Stimulated activated CD4-positive, alpha-beta T cell treated with anti-CD3 and anti-CD28 coated beads, Interleukin-15, amount 100 ng/mL, for 24 hours (primary cell): ENCODE results near the gene SMIM30.
A peak's percentile ranks its signal among the peaks of the same experiment; 100 is the strongest.

Source experiments
- DNase-seq: peaks from one replicate; pipeline ENCODE4 v3.0.0-alpha.2; 2020

The SMIM30 gene

GRCh38 chr7:113099284-113099919 lies 19.0 kb downstream of the SMIM30 start:
- no peak for DNase-seq

GRCh38 chr7:113094517-113095249 lies 23.7 kb downstream of the SMIM30 start:
- DNase-seq, result no peak

DNA sequence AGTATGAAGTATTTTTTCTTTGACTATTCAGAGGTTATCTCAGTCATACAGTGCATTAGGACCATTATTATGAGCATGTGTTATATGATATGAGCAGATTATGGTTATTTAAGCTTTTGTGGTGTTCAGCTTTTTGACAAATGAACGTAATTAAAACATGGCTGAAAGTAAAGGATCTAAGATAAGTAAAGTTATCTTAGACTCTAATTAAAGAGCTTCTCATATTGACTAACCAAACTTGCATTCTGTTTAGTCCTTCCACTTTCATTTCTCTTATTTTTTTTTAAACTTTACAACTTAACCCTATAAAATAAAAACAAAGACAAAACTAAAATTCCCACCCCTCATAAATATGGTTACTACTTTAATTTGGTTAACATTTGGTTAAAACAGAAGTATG lies 24.8 kb downstream of the SMIM30 start:
- no peak for DNase-seq

- DNase-seq, result no peak
Observed at GRCh38 chr7:113092762-113093161, 25.6 kb downstream of the SMIM30 start.

- no peak for DNase-seq
Observed at GRCh38 chr7:113087071-113087998, 31.0 kb downstream of the SMIM30 start.

GRCh38 chr7:113086431-113086888 lies 31.9 kb downstream of the SMIM30 start, which contains the start of gene GPR85:
Gene GPR85 (minus strand): TSS chr7:113086827. CDS start chr7:113084721, 2,106 bp downstream.
- peak; percentile 50 for DNase-seq

GRCh38 chr7:113085781-113086390 lies 32.5 kb downstream of the SMIM30 start:
- no peak for DNase-seq

- no peak for DNase-seq
Observed at GRCh38 chr7:113084496-113085172, 33.7 kb downstream of the SMIM30 start.

DNA sequence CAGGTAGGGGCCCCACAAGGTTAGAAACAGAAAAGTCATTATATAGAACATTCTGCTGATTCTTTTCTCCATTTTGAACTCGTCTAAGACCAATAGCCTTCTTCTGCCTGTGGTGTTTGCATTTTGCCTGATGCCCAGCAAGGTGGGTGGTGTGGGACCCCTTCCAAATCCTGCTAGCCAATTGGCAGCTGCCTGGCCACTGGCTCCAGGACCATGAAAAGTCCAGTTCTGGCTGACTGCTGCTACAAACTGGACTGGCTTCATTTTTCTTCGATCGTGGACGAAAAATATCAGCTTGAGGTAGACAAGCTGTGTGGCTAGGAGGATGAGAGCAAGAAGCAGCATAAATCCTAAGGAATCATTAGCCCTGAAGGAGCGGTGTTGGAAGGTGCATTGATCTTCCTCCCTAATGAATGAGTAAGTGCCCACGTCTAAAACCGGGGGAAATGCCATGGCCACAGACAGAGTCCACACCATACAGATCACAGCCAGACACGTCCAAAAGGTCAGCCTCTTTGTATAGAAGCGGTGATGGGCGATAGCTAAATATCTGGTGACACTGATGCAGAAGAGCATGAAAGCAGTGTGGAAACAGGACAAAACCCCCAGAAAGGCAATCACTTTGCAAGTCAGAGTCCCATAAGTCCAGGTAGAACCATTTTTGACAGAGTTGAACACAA lies 34.4 kb downstream of the SMIM30 start:
- no peak for DNase-seq

GRCh38 chr7:113083132-113083815 lies 35.1 kb downstream of the SMIM30 start:
- DNase-seq, result no peak

DNA sequence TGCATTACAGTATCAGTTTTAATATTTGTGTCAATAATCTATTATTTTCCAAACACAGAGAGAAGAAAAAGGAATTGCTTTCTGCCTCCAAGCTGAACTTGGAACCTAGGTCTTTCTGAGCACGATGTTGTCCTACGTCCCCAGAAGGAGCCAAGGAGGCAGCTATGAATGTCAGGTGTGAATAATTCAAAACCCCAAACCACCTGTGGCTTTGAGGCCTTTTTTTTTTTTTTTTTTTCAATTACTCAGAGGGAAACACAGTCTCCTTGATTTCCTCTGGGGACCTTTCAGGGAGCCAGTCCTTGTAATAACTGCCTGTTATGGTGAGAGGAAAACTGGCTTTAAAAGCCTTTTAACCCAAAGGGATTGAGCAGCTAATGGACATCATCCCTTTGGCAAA lies 40.0 kb downstream of the SMIM30 start:
- DNase-seq, result no peak

- DNase-seq, result no peak
Observed at GRCh38 chr7:113076703-113077102, 41.7 kb downstream of the SMIM30 start.

- DNase-seq, result no peak
Observed at GRCh38 chr7:113071465-113071864, 46.9 kb downstream of the SMIM30 start.
